Kidney (tissue), 14 donors: ENCODE results near the gene RELL1. TPM values are rescaled to one million over a fixed set of nuclear protein-coding genes. Genes with fewer than 3 reads are reported as not detected.

Experiments used
- DNase-seq, 5 donors: peaks; one replicate each; pipeline ENCODE4 v3.0.0-alpha.2; 2013 to 2020
- FAIRE-seq: peaks from 2 replicates; lab custom pipeline; 2012; peaks lifted over from hg19 to GRCh38; lab: Jason Lieb, UNC
- H3K27ac ChIP-seq, 2 donors: one replicate each; pipeline ENCODE4 v1.7.0; 2013; ENCODE audit warnings: low read depth in 2 of 2, low read length in 2 of 2, inconsistent platforms in 1 of 2
- H3K27me3 ChIP-seq: one replicate; pipeline ENCODE4 v1.7.1; 2013; ENCODE audit warnings: low read length, inconsistent platforms; ENCODE audit not compliant: control insufficient read depth, insufficient read depth
- H3K36me3 ChIP-seq, 3 donors: one replicate each; pipeline versions ENCODE4 v1.7.0 to v1.7.1; 2013; ENCODE audit warnings: low read length in 3 of 3, control low read depth in 1 of 3, inconsistent platforms in 1 of 3; ENCODE audit not compliant: insufficient read depth in 3 of 3, control insufficient read depth in 2 of 3
- H3K4me1 ChIP-seq, 3 donors: one replicate each; pipeline versions ENCODE4 v1.7.0 to v1.7.1; 2013; ENCODE audit warnings: low read length in 3 of 3, inconsistent platforms in 1 of 3, low read depth in 1 of 3; ENCODE audit not compliant: control insufficient read depth in 2 of 3, insufficient read depth in 2 of 3
- H3K4me3 ChIP-seq, 3 donors: one replicate each; pipeline versions ENCODE4 v1.7.0 to v1.8.1; 2013; ENCODE audit warnings: low read length in 3 of 3, control low read depth in 1 of 3, inconsistent platforms in 1 of 3
- H3K9ac ChIP-seq, 3 donors: one replicate each; pipeline versions ENCODE4 v1.7.0 to v1.7.1; 2013; ENCODE audit warnings: low read length in 3 of 3, control low read depth in 1 of 3, inconsistent platforms in 1 of 3
- H3K9me3 ChIP-seq, 3 donors: one replicate each; pipeline versions ENCODE4 v1.7.0 to v1.7.1; 2013; ENCODE audit warnings: low read length in 3 of 3, control low read depth in 1 of 3, inconsistent platforms in 1 of 3; ENCODE audit not compliant: control insufficient read depth in 2 of 3, insufficient read depth in 1 of 3
- CTCF ChIP-seq: IDR thresholded peaks from 3 replicates; pipeline ENCODE4 v1.5.1; 2012; ENCODE audit warnings: mild to moderate bottlenecking, moderate library complexity, borderline replicate concordance; ENCODE audit not compliant: insufficient read depth; ENCODE audit errors: extremely low read depth
- intact Hi-C: fragments of 100-400 bp; cut with DNase I; formaldehyde crosslinking; loops from one replicate; pipeline ENCODE4 v1.11.1; 2022
- polyA plus RNA-seq: library from polyadenylated mRNA; stranded (reverse); fragments of 350-450 nt; fragmentation: Illumina TruSeq; extraction: RNeasy Lipid Tissue Mini Kit (QIAGEN cat#74804); gene quantifications from one replicate; pipeline ENCODE4 v1.2.3, GENCODE V29; 2014; ENCODE audit warnings: low read depth, low replicate concordance; ENCODE audit not compliant: insufficient read depth
- total RNA-seq: library from RNA; stranded (reverse); fragmentation: NEBNext Ultra II Directional; extraction: Animal tissue kit (Norgen Biotek cat#: 25700); gene quantifications from one replicate; pipeline ENCODE4 v1.2.1, GENCODE V29; 2021
- donor health status: control.
- donor health status: control.
- donor health status: control.
- donor health status: control.
- donor health status: control.
- donor health status: DM: yes; HTN: yes; CAD: no.
- donor health status: Normal renal cell carcinoma (clear cell type).

The RELL1 gene
- total and polyA plus RNA-seq, 2 donors from 2014 or later, result 1.4 to 38.4 TPM

GRCh38 chr4:37664696-37665095 is 21.5 kb downstream of the RELL1 start:
- H3K9ac ChIP-seq, result no peak overlapping the region

GRCh38 chr4:37663552-37663951 is 22.6 kb downstream of the RELL1 start:
- Histone ChIP-seq H3K36me3 (no peaks in the 10 kb centered on the region), H3K27me3 (no peaks in the 10 kb centered on the region), H3K9ac (no peak overlapping the region), H3K4me1 (peaks cover 0 to 38% (median 29%) of the 10 kb centered on the region in 3 donors), H3K9me3 (no peaks in the 10 kb centered on the region), H3K4me3 (no peak overlapping the region), H3K27ac (peak overlapping the region in 1 of 2 donors; percentile 5)
- DNase-seq (no peak), FAIRE-seq (no peak)
- TF ChIP-seq CTCF, result no peak
- intact Hi-C loops, result no loop called here

More at GRCh38 chr4:37664696-37665095, 21.5 kb downstream of the RELL1 start:
- Histone ChIP-seq H3K4me3 (no peak overlapping the region), H3K27ac (peak overlapping the region; percentile 8 to 45), H3K4me1 (peaks cover 0 to 38% (median 29%) of the 10 kb centered on the region in 3 donors), H3K9me3 (no peaks in the 10 kb centered on the region), H3K36me3 (no peaks in the 10 kb centered on the region), H3K27me3 (no peaks in the 10 kb centered on the region)
- DNase-seq (no peak), FAIRE-seq (no peak)
- intact Hi-C loops, result no loop called here
- TF ChIP-seq CTCF, result no peak

- no peak for TF ChIP-seq CTCF
These were observed 23.2 kb downstream of the RELL1 start for GRCh38 chr4:37662861-37663390.

GRCh38 chr4:37662251-37662650 is 23.9 kb downstream of the RELL1 start:
- Histone ChIP-seq H3K9me3 (no peaks in the 10 kb centered on the region), H3K4me3 (no peak overlapping the region), H3K27me3 (no peaks in the 10 kb centered on the region), H3K36me3 (no peaks in the 10 kb centered on the region), H3K4me1 (peaks cover 0 to 34% (median 28%) of the 10 kb centered on the region in 3 donors), H3K27ac (no peak overlapping the region), H3K9ac (no peak overlapping the region)
- DNase-seq, result no peak
- FAIRE-seq, result no peak
- no peak for TF ChIP-seq CTCF
- intact Hi-C loops, result no loop called here

More at GRCh38 chr4:37662861-37663390, 23.2 kb downstream of the RELL1 start:
- peaks cover 0 to 38% (median 29%) of the 10 kb centered on the region in 3 donors for H3K4me1 ChIP-seq
- H3K9ac ChIP-seq, result no peak overlapping the region
- H3K27ac ChIP-seq, result peak overlapping the region; percentile 58 to 74
- no peaks in the 10 kb centered on the region for H3K36me3 ChIP-seq
- intact Hi-C loops, result no loop called here
- no peaks in the 10 kb centered on the region for H3K27me3 ChIP-seq
- FAIRE-seq, result no peak
- H3K9me3 ChIP-seq, result no peaks in the 10 kb centered on the region
- H3K4me3 ChIP-seq, result no peak overlapping the region
- no peak for DNase-seq
